NCI-H2107 (cell line): ENCODE measurements around the gene SHANK2.

Experiments
- DNase-seq: peaks from one replicate; lab custom pipeline; 2025; lab: John Stamatoyannopoulos, UW

Gene SHANK2

DNA sequence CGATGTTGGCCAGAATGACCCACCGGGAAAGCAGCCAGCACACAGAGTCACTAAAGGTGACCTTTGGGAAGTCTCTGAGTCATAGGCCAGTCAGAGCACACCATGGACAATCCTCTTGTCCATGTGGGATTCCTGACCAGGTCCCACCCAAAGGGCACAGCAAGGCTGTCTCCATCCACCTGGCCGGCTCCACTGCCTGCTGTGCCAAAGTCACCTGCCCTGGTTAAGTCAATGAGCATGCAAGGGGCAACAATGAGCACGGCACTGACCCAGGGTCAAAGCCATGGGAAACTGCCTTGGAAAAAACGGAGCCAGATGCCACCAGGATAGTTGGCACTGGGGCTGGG is 49.8 kb downstream of the SHANK2 start:
- DNase-seq, result no peak
